HepG2 (cell line): Measurements from ENCODE around the gene ACYP2. TPM values are rescaled to one million over a fixed set of nuclear protein-coding genes. Genes with fewer than 3 reads are reported as not detected.

Experiments used
- AGO1 ChIP-seq: fragments of 200-400 bp; formaldehyde crosslinking; IDR thresholded peaks from 2 replicates; pipeline ENCODE4 v1.6.1; 2017; ENCODE audit warnings: mild to moderate bottlenecking, low read depth, low read length, moderate library complexity; ENCODE audit not compliant: poor library complexity, severe bottlenecking
- ELF1 ChIP-seq: sonication (generic); formaldehyde crosslinking; IDR thresholded peaks from 2 replicates; pipeline ENCODE4 v1.4.0; 2020; ENCODE audit warnings: missing genetic modification reagents
- ELF3 ChIP-seq: IDR thresholded peaks from 2 replicates; pipeline ENCODE4 v1.6.1; 2016; ENCODE audit warnings: missing genetic modification reagents, missing compliant biosample characterization
- HMG20A ChIP-seq: IDR thresholded peaks from 2 replicates; pipeline ENCODE4 v1.6.1; 2016; ENCODE audit warnings: borderline replicate concordance
- HNF1B ChIP-seq: sonication (generic); formaldehyde crosslinking; IDR thresholded peaks from 2 replicates; pipeline ENCODE4 v1.5.1; 2020; ENCODE audit warnings: mild to moderate bottlenecking, moderate library complexity, missing genetic modification reagents
- ISL2 ChIP-seq: sonication (generic); formaldehyde crosslinking; IDR thresholded peaks from 2 replicates; pipeline ENCODE4 v1.5.0; 2020; ENCODE audit warnings: missing genetic modification reagents
- PPARG ChIP-seq: conservative IDR thresholded peaks from 2 replicates; pipeline ENCODE4 v1.6.1; 2016; ENCODE audit warnings: missing biosample characterization, missing genetic modification reagents
- RBAK ChIP-seq: sonication (generic); formaldehyde crosslinking; IDR thresholded peaks from 2 replicates; pipeline ENCODE4 v1.5.1; 2020; ENCODE audit warnings: mild to moderate bottlenecking, missing genetic modification reagents
- SIN3B ChIP-seq: fragments of 150-350 bp; IDR thresholded peaks from 2 replicates; pipeline ENCODE4 v1.6.1; 2014; ENCODE audit warnings: low read length
- SOX6 ChIP-seq, 2 experiments: fragments of 450-650 bp in 1 of 2; sonication (generic) in 1 of 2; formaldehyde crosslinking in 1 of 2; IDR thresholded peaks; 2 replicates each; pipeline versions ENCODE4 v1.4.0 to v1.6.1; 2017 to 2020; ENCODE audit warnings: antibody characterized with exemption in 1 of 2, mild to moderate bottlenecking in 1 of 2, missing genetic modification reagents in 1 of 2
- TEF ChIP-seq: sonication (generic); formaldehyde crosslinking; IDR thresholded peaks from 2 replicates; pipeline ENCODE4 v1.5.0; 2020; ENCODE audit warnings: missing genetic modification reagents
- ZBED4 ChIP-seq: sonication (generic); formaldehyde crosslinking; IDR thresholded peaks from 2 replicates; pipeline ENCODE4 v1.4.0; 2020; ENCODE audit warnings: missing genetic modification reagents, borderline replicate concordance
- ZBTB37 ChIP-seq: sonication (generic); formaldehyde crosslinking; IDR thresholded peaks from 2 replicates; pipeline ENCODE4 v1.4.0; 2020; ENCODE audit warnings: mild to moderate bottlenecking, missing genetic modification reagents
- ZMYM3 ChIP-seq: sonication (generic); formaldehyde crosslinking; IDR thresholded peaks from 2 replicates; pipeline ENCODE4 v1.5.1; 2020; ENCODE audit warnings: mild to moderate bottlenecking, missing genetic modification reagents
- ZNF552 ChIP-seq: sonication (generic); formaldehyde crosslinking; IDR thresholded peaks from 2 replicates; pipeline ENCODE4 v1.9.0; 2022; ENCODE audit warnings: missing genetic modification reagents, mild to moderate bottlenecking, borderline replicate concordance
- ZNF563 ChIP-seq: sonication (generic); formaldehyde crosslinking; IDR thresholded peaks from 2 replicates; pipeline ENCODE4 v1.8.0; 2022; ENCODE audit warnings: mild to moderate bottlenecking, moderate library complexity, missing genetic modification reagents
- ZNF710 ChIP-seq: sonication (generic); formaldehyde crosslinking; IDR thresholded peaks from 2 replicates; pipeline ENCODE4 v1.5.0; 2020; ENCODE audit warnings: mild to moderate bottlenecking, missing genetic modification reagents, borderline replicate concordance
- ZNF784 ChIP-seq: sonication (generic); formaldehyde crosslinking; IDR thresholded peaks from 2 replicates; pipeline ENCODE4 v1.5.1; 2020; ENCODE audit warnings: missing genetic modification reagents, mild to moderate bottlenecking, borderline replicate concordance
- ZSCAN20 ChIP-seq: sonication (generic); formaldehyde crosslinking; IDR thresholded peaks from 2 replicates; pipeline ENCODE4 v1.4.0; 2020; ENCODE audit warnings: missing genetic modification reagents, mild to moderate bottlenecking, borderline replicate concordance
- ZSCAN30 ChIP-seq: sonication (generic); formaldehyde crosslinking; IDR thresholded peaks from 2 replicates; pipeline ENCODE4 v1.5.0; 2020; ENCODE audit warnings: mild to moderate bottlenecking, missing genetic modification reagents
- polyA plus RNA-seq, 8 experiments: library from polyadenylated mRNA; depleted of rRNA in 3 of 8; stranded (reverse) in 7 of 8; unstranded in 1 of 8; fragments of >200 nt; fragmentation: Illumina TruSeq in 4 of 8; extraction: Trizol in 4 of 8; gene quantifications; 2 replicates each; pipeline versions ENCODE4 v1.2.1 to v1.2.3, GENCODE V29; 2011 to 2016; ENCODE audit warnings: low read depth in 4 of 8, missing spikeins in 1 of 8, mixed read lengths in 1 of 8; ENCODE audit not compliant: insufficient read depth in 1 of 8
- total RNA-seq, 5 experiments: library from RNA; depleted of rRNA; stranded (reverse); fragments of >200 nt; fragmentation: Illumina TruSeq; extraction: Trizol; gene quantifications; 2 replicates each; pipeline ENCODE4 v1.2.3, GENCODE V29; 2016; ENCODE audit warnings: low read depth in 1 of 5

ACYP2 gene
- total and polyA plus RNA-seq, 2 of the 13 experiments (the other 11 are each of a cell fraction or from before 2014, with no cell fraction given): 12.3 to 12.7 TPM

- TF ChIP-seq AGO1 (no peak), HMG20A (peak; percentile 32; the same call in 1 of the 2 replicates), ZMYM3 (CRISPR knock-in tag) (no peak), SIN3B (no peak), TEF (no peak), ZBED4 (CRISPR knock-in tag) (no peak), ZSCAN20 (CRISPR knock-in tag) (no peak), ELF1 (CRISPR knock-in tag) (no peak), ELF3 (no peak), SOX6 (IDR thresholded peaks at IDR 0.05) (no peak), SOX6 (CRISPR knock-in tag; IDR thresholded peaks at IDR 0.05) (peak; percentile 47; the same call in 1 of the 2 replicates), ZNF710 (no peak), ZSCAN30 (CRISPR knock-in tag) (no peak), PPARG (CRISPR knock-in tag) (peak; percentile 48; the same call in 1 of the 2 replicates), RBAK (CRISPR knock-in tag) (no peak), ZNF563 (CRISPR knock-in tag) (no peak), HNF1B (CRISPR knock-in tag) (no peak), ISL2 (CRISPR knock-in tag) (peak; percentile 76), ZNF784 (CRISPR knock-in tag) (no peak), ZNF552 (no peak), ZBTB37 (CRISPR knock-in tag) (no peak)
Measured at GRCh38 chr2:54261537-54261936, 146.1 kb downstream of the ACYP2 start (continued).
